GM18907 (cell line): Measurements from ENCODE around the gene COL3A1.
A peak's percentile ranks its signal among the peaks of the same experiment; 100 is the strongest.

Source experiments
- ATAC-seq: cut with Tn5 transposase; IDR thresholded peaks from one replicate; pipeline ENCODE4 v1.9.1; 2021; ENCODE audit warnings: mild to moderate bottlenecking, moderate library complexity; ENCODE audit not compliant: unreplicated experiment

COL3A1 gene

GRCh38 chr2:189015359-189015758 lies 41.2 kb downstream of the COL3A1 start:
- ATAC-seq, result no peak

GRCh38 chr2:189016311-189016861 lies 42.2 kb downstream of the COL3A1 start:
- no peak for ATAC-seq

- ATAC-seq, result no peak
These were observed 44.5 kb downstream of the COL3A1 start for GRCh38 chr2:189018631-189019030.

- ATAC-seq, result no peak
These were observed 46.0 kb downstream of the COL3A1 start for GRCh38 chr2:189020179-189020578.

GRCh38 chr2:189022053-189022481 lies 47.9 kb downstream of the COL3A1 start:
- no peak for ATAC-seq

DNA sequence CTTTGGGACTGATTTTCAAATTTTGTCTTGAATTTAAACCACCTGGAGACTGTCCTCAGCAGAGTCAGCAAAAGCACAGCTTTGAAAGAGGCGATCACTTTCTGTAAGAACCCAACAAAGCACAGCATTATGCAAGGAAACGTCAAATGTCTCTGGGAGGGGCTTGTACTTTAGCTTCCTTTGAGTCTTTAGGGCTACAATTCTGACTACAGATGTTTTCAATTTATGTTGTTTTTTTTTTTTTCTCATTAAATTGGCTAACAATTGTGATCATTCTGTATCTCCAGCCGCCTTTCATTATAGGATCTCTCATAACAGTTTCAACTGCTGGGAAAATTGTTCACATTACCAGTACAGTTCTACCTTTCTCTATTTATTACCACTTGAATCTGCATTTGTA lies 48.3 kb downstream of the COL3A1 start:
- no peak for ATAC-seq

- ATAC-seq, result peak; percentile 80
These were observed 50.9 kb downstream of the COL3A1 start for GRCh38 chr2:189024901-189025618.

DNA sequence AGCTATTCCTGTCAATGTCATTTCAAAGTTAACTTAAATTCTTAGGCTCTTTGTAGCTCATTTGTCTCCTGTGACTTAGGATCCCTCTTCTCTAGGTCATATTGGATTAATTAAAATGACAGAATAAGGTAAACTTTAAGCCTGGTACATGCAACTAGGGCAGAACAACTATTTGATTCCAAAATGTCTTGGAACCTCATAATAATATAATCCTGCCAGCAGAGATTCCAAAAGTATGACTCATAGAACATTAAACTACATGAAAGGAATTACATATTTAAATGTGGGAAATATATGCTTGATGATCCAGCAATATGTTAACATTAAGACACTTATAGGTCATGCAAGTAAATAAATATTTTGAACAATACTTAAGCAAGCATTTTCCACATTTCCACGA lies 63.3 kb downstream of the COL3A1 start:
- ATAC-seq, result no peak

DNA sequence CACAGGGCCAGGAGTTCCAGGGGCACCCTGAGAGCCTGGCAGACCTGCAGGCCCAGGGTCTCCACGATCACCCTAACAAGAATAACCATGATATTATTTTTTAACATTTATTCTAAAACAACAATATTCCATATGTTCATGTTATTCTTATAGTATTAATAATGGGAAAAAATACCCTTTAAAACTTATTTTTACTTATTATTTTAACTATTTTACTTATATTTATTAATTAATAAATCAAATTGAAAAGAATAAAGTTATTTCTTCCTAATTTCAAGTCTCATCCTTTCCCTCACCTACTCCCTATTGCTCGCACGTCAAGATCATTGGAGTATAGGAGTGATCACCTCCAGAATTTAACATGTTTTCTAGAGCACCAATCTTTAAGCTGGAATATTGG lies 71.7 kb downstream of the COL3A1 start:
- ATAC-seq, result no peak

DNA sequence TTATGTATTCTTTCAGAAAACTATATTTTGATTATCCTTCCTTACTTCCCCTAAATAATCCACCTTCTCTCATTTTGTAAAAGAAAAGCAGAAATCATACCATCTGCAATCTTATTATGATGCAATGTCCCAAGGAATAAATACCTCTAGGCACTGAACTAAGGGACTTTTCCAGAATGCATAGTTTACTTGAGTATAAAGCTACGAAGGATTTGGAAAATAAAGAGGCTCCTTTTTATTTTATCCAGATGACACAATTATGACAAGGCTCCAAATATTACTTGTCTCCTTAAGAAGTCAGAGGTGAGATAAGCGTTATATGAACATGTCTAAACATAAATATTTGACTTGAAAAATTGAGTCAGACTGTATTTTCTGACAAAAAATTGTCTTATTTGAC lies 72.1 kb downstream of the COL3A1 start:
- no peak for ATAC-seq

DNA sequence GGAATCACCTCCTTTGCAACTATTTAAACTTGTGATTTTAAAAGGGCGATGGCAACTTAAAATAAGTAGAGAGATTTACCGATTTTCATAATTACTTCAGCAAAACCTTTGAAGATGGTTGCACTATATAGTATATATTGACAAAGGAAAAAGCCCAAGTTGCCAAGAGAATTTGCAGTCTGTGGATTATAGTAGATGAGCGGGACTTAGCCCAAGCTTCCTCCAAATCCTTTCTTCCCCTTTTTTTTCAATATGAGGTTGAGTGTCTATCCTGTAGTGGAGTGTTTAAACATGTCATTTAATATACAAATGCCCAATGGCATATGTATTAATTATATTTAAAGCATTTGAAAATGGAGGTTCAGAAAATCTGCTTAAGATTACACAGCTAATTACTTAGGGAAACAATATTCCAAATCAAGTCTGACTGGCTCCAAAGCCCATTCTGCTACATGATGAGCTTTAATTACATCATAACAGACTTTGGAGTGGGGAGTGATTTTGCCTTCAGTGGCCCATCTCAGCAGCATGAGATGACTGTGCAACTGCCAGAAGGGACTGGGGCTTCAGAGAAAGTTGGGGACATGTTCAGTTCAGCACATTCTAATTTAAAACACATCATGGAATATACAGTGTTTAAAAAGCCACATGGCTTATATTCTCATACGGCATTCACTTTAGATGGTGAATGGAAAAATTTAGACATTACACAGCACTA lies 73.2 kb downstream of the COL3A1 start:
- no peak for ATAC-seq

DNA sequence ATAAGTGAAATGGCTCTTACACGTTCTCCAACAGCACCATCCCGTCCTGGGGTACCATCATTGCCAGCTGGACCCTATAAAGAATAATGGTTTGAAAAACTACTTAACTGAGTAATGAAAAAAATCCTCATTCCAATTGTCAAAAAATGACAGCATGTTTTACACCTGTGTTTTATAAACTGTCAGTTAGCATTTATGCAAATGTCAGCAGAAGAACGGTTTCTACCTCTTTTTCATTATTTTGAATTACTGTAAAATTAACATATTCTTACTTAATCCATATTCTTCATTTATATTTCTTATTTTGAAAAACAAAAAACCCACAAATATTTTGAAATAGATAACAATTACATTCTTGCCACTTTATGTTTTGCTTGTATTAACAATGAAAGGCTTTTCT lies 74.0 kb downstream of the COL3A1 start:
- ATAC-seq, result no peak

GRCh38 chr2:189049709-189050164 lies 75.6 kb downstream of the COL3A1 start:
- no peak for ATAC-seq

DNA sequence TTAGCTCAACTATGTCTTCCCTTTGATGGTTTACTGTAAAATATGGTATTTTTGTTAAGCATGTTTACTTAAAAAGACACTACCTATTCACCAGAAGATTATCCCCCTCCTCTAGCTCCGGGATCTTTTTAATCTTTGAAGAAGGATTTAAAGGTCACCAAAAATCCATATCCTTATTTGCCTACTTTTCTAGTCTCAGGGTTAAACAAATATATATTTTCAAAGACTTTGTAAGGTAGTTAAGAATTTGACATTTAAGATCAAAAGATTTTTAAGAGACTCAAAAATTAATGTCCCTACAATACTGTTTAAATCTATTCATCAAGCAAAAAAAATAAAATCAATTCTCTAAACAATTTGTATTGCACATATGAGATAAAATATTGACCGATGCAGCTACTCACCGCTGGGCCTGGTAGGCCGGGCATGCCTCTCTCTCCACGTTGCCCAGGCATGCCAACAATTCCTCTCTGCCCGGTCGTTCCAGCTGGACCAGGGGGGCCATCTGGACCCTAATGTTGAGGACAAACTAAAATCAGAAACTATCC lies 76.1 kb downstream of the COL3A1 start:
- no peak for ATAC-seq

DNA sequence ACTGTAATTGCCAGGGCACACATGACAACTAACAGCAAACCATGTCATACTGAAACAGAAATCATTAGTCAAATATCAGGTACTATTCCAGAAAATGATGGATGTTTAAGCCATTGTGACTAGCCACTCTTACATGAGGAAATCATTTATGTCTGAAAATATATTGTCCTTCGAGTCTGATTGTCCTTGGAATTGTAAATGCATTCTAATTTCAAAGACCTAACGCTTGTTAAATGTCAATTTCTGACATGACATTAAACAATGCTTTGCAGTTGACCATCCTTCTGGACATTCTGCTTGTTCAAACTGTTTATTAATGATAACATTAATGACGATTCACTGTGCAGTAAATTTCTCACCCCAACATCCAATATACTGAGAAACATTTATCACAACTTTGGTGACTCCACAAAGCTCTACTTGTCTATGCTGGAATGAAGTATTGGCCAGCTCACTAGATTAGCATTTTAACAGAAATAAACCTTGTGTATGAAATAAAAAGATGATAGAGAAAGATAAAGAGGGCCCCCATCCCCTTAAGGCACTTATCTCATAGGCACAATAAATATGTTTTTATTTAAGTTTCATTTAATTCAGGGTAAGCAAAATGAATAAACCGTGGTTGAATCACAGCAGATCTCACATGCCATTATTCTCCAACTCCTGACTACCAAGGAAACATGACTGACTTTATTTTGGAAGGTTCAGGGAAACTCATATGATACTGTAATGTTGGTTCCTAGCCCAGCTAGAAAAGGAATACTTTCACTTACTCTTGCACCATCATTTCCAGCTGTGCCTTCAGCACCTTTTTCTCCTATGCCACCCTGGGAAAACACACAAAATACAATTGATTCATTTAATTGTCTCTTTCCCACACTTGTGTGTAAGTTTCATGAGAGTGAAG lies 82.3 kb downstream of the COL3A1 start:
- ATAC-seq, result no peak

- no peak for ATAC-seq
These were observed 83.1 kb downstream of the COL3A1 start for GRCh38 chr2:189057316-189057715.

DNA sequence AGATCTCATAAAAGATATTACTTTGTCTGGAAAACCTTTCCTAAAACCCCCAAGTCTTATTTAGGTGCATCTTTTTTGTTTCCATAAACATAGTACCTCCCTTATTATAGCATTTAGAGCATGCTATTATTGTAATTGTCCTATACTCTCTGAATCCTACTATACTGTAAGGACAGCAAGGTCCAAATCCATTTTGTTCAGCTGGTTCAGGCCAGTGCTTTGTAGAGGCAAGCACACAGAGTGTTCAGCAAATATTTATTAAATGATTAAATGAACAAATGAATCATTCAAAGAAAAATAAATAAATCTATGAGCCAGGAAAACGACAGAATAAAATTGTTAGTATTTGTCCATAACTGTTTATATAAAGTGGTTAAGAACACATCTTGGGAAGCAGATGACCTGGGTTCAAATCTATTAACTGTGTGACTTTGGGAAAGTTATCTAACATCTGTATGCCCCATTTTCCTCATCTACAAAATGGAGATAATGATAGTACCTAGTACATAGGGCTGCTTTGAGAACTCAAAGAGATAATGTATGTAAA lies 86.0 kb downstream of the COL3A1 start:
- ATAC-seq, result no peak
